ENCODE results near the gene SMPD3.

The SMPD3 gene

DNA sequence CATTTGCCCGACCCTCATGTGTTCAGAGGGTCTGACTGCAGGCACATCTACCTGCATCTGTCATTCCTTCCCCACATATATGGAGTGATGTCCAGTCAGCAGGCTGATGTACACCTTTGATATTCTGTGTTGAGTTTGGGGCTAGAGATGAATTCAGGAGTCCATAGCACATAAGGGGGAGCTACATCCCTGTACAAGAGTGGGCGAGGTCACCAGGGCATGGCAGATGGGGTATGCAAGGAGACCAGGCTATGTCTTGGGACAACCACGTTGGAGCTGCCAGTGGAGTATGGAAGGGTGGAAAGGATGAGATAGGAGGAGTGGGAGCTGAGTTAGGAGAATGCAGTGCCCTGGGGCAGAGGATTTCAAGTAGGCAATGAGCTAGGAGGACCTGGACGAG lies 15.0 kb downstream of the SMPD3 start:
- Histone ChIP-seq H3K4me3 (ENCODE audit: low read length, poor library complexity, severe bottlenecking) (no peak overlapping the region), H3K27me3 (ENCODE audit: insufficient read depth, low read length, poor library complexity, severe bottlenecking) (no peaks in the 10 kb centered on the region), H3K4me1 (ENCODE audit: insufficient read depth, low read length, poor library complexity, severe bottlenecking) (no peaks in the 10 kb centered on the region), H4K20me1 (ENCODE audit: insufficient read depth, low read length, poor library complexity, severe bottlenecking) (no peaks in the 10 kb centered on the region), H3K79me2 (ENCODE audit: insufficient read depth, low read length) (no peaks in the 10 kb centered on the region), H3K9me2 (replicated peaks; ENCODE audit: low read depth, low read length) (no peaks in the 10 kb centered on the region), H2AFZ (ENCODE audit: low read length) (no peak overlapping the region), H3K36me3 (ENCODE audit: insufficient read depth, low read length) (no peaks in the 10 kb centered on the region), H3K4me2 (ENCODE audit: low read depth, low read length, poor library complexity, severe bottlenecking) (no peak overlapping the region), H3K9me3 (ENCODE audit: insufficient read depth, low read depth, low read length) (peaks cover 7% of the 10 kb centered on the region; the same call in 1 of the 2 replicates), H3F3A (ENCODE audit: low read depth) (no peaks in the 10 kb centered on the region), H3K9ac (ENCODE audit: low read depth, low read length, poor library complexity, severe bottlenecking) (no peak overlapping the region)
- TF ChIP-seq EZH2phosphoT487 (IDR thresholded peaks at IDR 0.05; ENCODE audit: borderline replicate concordance): no peak
- TF ChIP-seq, protein P1, sequence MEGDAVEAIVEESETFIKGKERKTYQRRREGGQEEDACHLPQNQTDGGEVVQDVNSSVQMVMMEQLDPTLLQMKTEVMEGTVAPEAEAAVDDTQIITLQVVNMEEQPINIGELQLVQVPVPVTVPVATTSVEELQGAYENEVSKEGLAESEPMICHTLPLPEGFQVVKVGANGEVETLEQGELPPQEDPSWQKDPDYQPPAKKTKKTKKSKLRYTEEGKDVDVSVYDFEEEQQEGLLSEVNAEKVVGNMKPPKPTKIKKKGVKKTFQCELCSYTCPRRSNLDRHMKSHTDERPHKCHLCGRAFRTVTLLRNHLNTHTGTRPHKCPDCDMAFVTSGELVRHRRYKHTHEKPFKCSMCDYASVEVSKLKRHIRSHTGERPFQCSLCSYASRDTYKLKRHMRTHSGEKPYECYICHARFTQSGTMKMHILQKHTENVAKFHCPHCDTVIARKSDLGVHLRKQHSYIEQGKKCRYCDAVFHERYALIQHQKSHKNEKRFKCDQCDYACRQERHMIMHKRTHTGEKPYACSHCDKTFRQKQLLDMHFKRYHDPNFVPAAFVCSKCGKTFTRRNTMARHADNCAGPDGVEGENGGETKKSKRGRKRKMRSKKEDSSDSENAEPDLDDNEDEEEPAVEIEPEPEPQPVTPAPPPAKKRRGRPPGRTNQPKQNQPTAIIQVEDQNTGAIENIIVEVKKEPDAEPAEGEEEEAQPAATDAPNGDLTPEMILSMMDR (conservative IDR thresholded peaks at IDR 0.05; ENCODE audit: low read length): no peak

DNA sequence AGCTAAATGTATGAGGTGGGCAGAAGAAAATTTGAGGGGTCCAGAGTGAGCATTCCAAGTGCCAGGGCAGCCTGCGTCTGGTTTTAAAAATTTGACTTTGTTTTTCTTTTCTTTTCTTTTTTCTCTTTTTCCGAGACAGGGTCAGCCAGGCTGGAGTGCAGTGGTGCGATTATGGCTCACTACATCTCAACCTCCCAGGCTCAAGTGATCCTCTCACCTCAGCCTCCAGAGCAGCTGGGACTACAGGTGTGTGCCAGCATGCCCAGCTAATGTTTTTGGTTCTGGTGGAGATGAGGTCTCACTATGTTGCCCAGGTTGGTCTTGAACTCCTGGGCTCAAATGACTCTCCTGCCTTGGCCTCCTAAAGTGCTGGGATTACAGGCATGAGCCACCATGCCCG lies 15.6 kb downstream of the SMPD3 start:
- Histone ChIP-seq H3K4me3 (ENCODE audit: low read length, poor library complexity, severe bottlenecking) (no peak overlapping the region), H3K4me1 (ENCODE audit: insufficient read depth, low read length, poor library complexity, severe bottlenecking) (no peaks in the 10 kb centered on the region), H3K4me2 (ENCODE audit: low read depth, low read length, poor library complexity, severe bottlenecking) (no peak overlapping the region), H3K9ac (ENCODE audit: low read depth, low read length, poor library complexity, severe bottlenecking) (no peak overlapping the region), H3K36me3 (ENCODE audit: insufficient read depth, low read length) (no peaks in the 10 kb centered on the region), H3K9me3 (ENCODE audit: insufficient read depth, low read depth, low read length) (peaks cover 7% of the 10 kb centered on the region; the same call in 1 of the 2 replicates), H3K27me3 (ENCODE audit: insufficient read depth, low read length, poor library complexity, severe bottlenecking) (no peaks in the 10 kb centered on the region), H4K20me1 (ENCODE audit: insufficient read depth, low read length, poor library complexity, severe bottlenecking) (no peaks in the 10 kb centered on the region), H3K9me2 (replicated peaks; ENCODE audit: low read depth, low read length) (no peaks in the 10 kb centered on the region), H3K79me2 (ENCODE audit: insufficient read depth, low read length) (no peaks in the 10 kb centered on the region), H3F3A (ENCODE audit: low read depth) (no peaks in the 10 kb centered on the region), H2AFZ (ENCODE audit: low read length) (no peak overlapping the region)
- TF ChIP-seq, protein P1 (conservative IDR thresholded peaks at IDR 0.05; ENCODE audit: low read length): no peak
- TF ChIP-seq EZH2phosphoT487 (IDR thresholded peaks at IDR 0.05; ENCODE audit: borderline replicate concordance): no peak

DNA sequence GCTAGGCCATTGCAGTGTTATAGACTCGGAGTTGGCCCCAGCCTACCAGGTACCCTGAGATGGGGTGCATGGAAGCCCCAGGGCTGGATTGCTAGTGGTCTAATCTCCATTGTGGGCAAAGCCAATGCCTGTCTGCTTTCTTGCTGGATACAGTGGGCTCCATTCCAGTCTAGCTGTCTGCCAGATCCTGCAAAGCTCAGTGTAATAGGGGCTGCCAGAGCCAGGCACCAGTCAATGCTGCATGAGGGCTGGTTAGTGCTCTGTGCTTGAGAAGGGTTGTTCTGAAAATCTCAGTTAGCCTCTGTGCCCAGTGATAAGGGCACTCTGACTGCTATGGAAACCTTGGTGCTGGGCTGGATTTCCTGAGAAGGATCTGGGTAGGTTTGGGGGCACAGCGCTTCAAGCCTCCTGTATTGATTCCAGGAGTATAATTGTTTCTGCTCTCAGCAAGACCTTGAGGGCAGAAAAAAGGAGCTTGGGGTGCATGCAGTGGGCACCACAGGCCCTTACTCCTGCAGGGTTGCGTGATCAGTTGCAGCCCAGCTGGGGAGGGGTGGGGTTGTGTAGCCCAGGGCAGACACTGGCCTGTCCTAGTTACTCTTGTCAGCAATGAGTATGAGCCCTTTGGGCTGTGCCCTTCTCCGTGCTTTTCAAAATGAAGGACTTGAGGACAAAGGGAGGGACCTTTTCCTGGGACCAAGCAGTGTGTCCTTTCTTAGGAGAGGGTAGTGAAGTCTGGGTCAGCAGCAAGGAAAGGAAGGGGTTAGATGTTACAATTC lies 19.0 kb downstream of the SMPD3 start:
- Histone ChIP-seq H4K20me1 (ENCODE audit: insufficient read depth, low read length, poor library complexity, severe bottlenecking) (no peaks in the 10 kb centered on the region), H3K27me3 (ENCODE audit: insufficient read depth, low read length, poor library complexity, severe bottlenecking) (no peaks in the 10 kb centered on the region), H3K36me3 (ENCODE audit: insufficient read depth, low read length) (no peaks in the 10 kb centered on the region), H3K4me1 (ENCODE audit: insufficient read depth, low read length, poor library complexity, severe bottlenecking) (no peaks in the 10 kb centered on the region), H2AFZ (ENCODE audit: low read length) (no peak overlapping the region), H3K9me3 (ENCODE audit: insufficient read depth, low read depth, low read length) (no peaks in the 10 kb centered on the region), H3K9me2 (replicated peaks; ENCODE audit: low read depth, low read length) (no peaks in the 10 kb centered on the region), H3K4me2 (ENCODE audit: low read depth, low read length, poor library complexity, severe bottlenecking) (no peak overlapping the region), H3K4me3 (ENCODE audit: low read length, poor library complexity, severe bottlenecking) (no peak overlapping the region), H3K9ac (ENCODE audit: low read depth, low read length, poor library complexity, severe bottlenecking) (no peak overlapping the region), H3F3A (ENCODE audit: low read depth) (no peaks in the 10 kb centered on the region), H3K79me2 (ENCODE audit: insufficient read depth, low read length) (no peaks in the 10 kb centered on the region)
- TF ChIP-seq EZH2phosphoT487 (IDR thresholded peaks at IDR 0.05; ENCODE audit: borderline replicate concordance): no peak
- TF ChIP-seq, protein P1 (conservative IDR thresholded peaks at IDR 0.05; ENCODE audit: low read length): no peak

Data from Loucy (cell line).